WTC11 (cell line): ENCODE measurements around the gene TRDMT1. TPM values are rescaled to one million over a fixed set of nuclear protein-coding genes. Genes with fewer than 3 reads are reported as not detected.
A peak's percentile ranks its signal among the peaks of the same experiment; 100 is the strongest.

Source experiments
- ATAC-seq: fragments of 200-7000 bp; cut with Tn5 transposase; 2 replicates; pipeline ENCODE4 v1.10.0; 2021; ENCODE audit warnings: mild to moderate bottlenecking, moderate library complexity
- CTCF ChIA-PET: fragments of 300-600 bp; sonication (Branson Sonifier 250); formaldehyde crosslinking; loops from one replicate; lab custom pipeline; 2021; ENCODE audit warnings: antibody characterized with exemption; lab: Charles Lee
- POLR2A ChIA-PET: fragments of 350-600 bp; sonication (Branson Sonifier 250); formaldehyde crosslinking; loops from one replicate; lab custom pipeline; 2021; ENCODE audit warnings: antibody characterized with exemption; lab: Charles Lee
- DNase-seq: peaks from one replicate; pipeline ENCODE4 v3.0.0; 2021; ENCODE audit warnings: low spot score
- H3K27ac Mint-ChIP-seq: 2 replicates; pipeline ENCODE4 v1.8.0; 2021; ENCODE audit warnings: mixed read lengths
- H3K27me3 Mint-ChIP-seq: 2 replicates; pipeline ENCODE4 v1.8.0; 2021; ENCODE audit warnings: low read depth, mild to moderate bottlenecking, moderate library complexity, mixed read lengths
- H3K36me3 Mint-ChIP-seq: 2 replicates; pipeline ENCODE4 v1.8.0; 2021; ENCODE audit warnings: mixed read lengths
- H3K4me1 Mint-ChIP-seq: 2 replicates; pipeline ENCODE4 v1.8.0; 2022; ENCODE audit warnings: mixed read lengths
- H3K4me3 Mint-ChIP-seq: 2 replicates; pipeline ENCODE4 v1.8.0; 2021; ENCODE audit warnings: mild to moderate bottlenecking, moderate library complexity, mixed read lengths
- H3K9me3 Mint-ChIP-seq: 2 replicates; pipeline ENCODE4 v1.8.0; 2021; ENCODE audit warnings: mixed read lengths
- CREB1 ChIP-seq: sonication (generic); formaldehyde crosslinking; IDR thresholded peaks from 2 replicates; pipeline ENCODE4 v1.8.0; 2023; ENCODE audit warnings: mild to moderate bottlenecking, missing genetic modification reagents
- FOXJ3 ChIP-seq: sonication (generic); formaldehyde crosslinking; IDR thresholded peaks from 2 replicates; pipeline ENCODE4 v1.9.0; 2021; ENCODE audit warnings: missing genetic modification reagents, mild to moderate bottlenecking, borderline replicate concordance
- FOXK1 ChIP-seq: sonication (generic); formaldehyde crosslinking; IDR thresholded peaks from 2 replicates; pipeline ENCODE4 v1.8.0; 2022; ENCODE audit warnings: mild to moderate bottlenecking, moderate library complexity, missing genetic modification reagents
- HMGA2 ChIP-seq: fragments of 250-450 bp; sonication (Bioruptor Pico); IDR thresholded peaks from 2 replicates; pipeline ENCODE4 v1.4.0; 2021; ENCODE audit warnings: mild to moderate bottlenecking, moderate library complexity
- MXD4 ChIP-seq: fragments of 250-450 bp; sonication (Bioruptor Pico); IDR thresholded peaks from 2 replicates; pipeline ENCODE4 v1.8.0; 2021; ENCODE audit warnings: mild to moderate bottlenecking, moderate library complexity, borderline replicate concordance
- SMAD3 ChIP-seq: sonication (generic); formaldehyde crosslinking; IDR thresholded peaks from 2 replicates; pipeline ENCODE4 v1.8.0; 2022; ENCODE audit warnings: missing genetic modification reagents, mild to moderate bottlenecking, borderline replicate concordance
- total RNA-seq: library from RNA; stranded (reverse); gene quantifications from 3 replicates; pipeline ENCODE4 v1.2.3, GENCODE V29; 2021
- TF ChIP-seq, protein P1 (sequence below): sonication (generic); formaldehyde crosslinking; IDR thresholded peaks from 2 replicates; pipeline ENCODE4 v1.8.1; 2022; ENCODE audit warnings: missing genetic modification reagents, borderline replicate concordance
- TF ChIP-seq, protein P2 (sequence below): sonication (generic); formaldehyde crosslinking; IDR thresholded peaks from 2 replicates; pipeline ENCODE4 v1.8.1; 2023; ENCODE audit warnings: mild to moderate bottlenecking, missing genetic modification reagents
- TF ChIP-seq, protein P3 (sequence below): sonication (generic); formaldehyde crosslinking; IDR thresholded peaks from 2 replicates; pipeline ENCODE4 v1.8.0; 2022; ENCODE audit warnings: mild to moderate bottlenecking, missing genetic modification reagents
- TF ChIP-seq, protein P4 (sequence below): sonication (generic); formaldehyde crosslinking; IDR thresholded peaks from 2 replicates; pipeline ENCODE4 v1.8.0; 2023; ENCODE audit warnings: missing genetic modification reagents
- TF ChIP-seq, protein P5 (sequence below): sonication (generic); formaldehyde crosslinking; IDR thresholded peaks from 2 replicates; pipeline ENCODE4 v1.8.1; 2023; ENCODE audit warnings: mild to moderate bottlenecking, moderate library complexity, missing genetic modification reagents
- TF ChIP-seq, protein P6 (sequence below): sonication (generic); formaldehyde crosslinking; IDR thresholded peaks from 2 replicates; pipeline ENCODE4 v1.8.0; 2022; ENCODE audit warnings: missing genetic modification reagents
- TF ChIP-seq, protein P7 (sequence below): fragments of 250-450 bp; sonication (Bioruptor Pico); IDR thresholded peaks from 2 replicates; pipeline ENCODE4 v1.9.0; 2021; ENCODE audit warnings: moderate library complexity, mild to moderate bottlenecking, inconsistent platforms, borderline replicate concordance

TRDMT1 gene
- total RNA-seq, 1 experiment from 2014 or later = 11.7 TPM

DNA sequence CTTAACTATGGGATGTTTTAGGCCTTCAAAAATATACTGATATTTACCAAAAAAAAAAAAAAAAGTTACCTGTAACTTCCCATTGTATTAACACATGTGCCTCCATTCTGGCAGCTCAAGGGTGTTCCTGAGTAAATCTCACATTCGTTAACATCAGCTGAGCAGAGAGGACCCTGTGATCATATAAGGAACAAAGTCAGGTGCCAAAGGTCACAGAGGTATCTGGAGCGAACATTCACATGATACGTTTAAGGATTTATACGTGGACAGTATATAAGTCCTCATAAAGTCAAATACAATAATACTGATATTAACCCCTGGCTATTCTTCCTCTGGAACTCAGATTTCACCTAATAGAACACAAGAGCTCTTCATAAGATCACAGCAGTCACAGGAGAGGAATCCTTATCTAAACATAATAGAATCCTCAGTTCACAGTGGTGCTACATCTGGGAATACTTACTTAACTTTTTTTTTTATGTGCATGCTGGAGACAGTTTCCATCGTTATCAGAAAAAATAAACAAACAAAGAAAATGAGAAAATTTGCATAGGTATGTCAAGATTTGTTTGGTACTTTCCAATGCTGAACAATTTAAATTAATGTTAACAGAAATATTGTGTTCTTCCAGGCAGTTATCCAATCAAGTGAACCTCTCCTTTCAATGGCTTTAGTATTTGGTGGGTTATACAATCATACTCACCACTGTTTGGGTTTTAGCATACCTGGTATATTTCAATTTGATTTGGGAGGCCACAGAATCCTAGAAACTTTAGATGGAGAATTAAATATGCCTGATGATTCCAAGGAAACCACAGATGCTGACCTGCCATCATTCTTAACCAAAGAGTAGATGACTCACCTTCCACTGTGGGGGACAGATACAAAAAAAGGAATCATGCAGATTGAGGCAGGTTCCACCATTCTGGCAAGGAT, 78.5 kb downstream of the TRDMT1 start:
- peaks cover 13% of the 10 kb centered on the region for H3K4me1 Mint-ChIP-seq
- DNase-seq (no peak), ATAC-seq (no peak; the same call in 1 of the 2 replicates)
- TF ChIP-seq, protein P1, sequence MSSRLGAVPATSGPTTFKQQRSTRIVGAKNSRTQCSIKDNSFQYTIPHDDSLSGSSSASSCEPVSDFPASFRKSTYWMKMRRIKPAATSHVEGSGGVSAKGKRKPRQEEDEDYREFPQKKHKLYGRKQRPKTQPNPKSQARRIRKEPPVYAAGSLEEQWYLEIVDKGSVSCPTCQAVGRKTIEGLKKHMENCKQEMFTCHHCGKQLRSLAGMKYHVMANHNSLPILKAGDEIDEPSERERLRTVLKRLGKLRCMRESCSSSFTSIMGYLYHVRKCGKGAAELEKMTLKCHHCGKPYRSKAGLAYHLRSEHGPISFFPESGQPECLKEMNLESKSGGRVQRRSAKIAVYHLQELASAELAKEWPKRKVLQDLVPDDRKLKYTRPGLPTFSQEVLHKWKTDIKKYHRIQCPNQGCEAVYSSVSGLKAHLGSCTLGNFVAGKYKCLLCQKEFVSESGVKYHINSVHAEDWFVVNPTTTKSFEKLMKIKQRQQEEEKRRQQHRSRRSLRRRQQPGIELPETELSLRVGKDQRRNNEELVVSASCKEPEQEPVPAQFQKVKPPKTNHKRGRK (CRISPR knock-in tag) = no peak
- H3K9me3 Mint-ChIP-seq = no peaks in the 10 kb centered on the region
- peak overlapping the region; percentile 73; the same call in 1 of the 2 replicates for H3K27ac Mint-ChIP-seq
- POLR2A ChIA-PET = no interaction called here
- H3K27me3 Mint-ChIP-seq = no peaks in the 10 kb centered on the region
- H3K36me3 Mint-ChIP-seq = no peaks in the 10 kb centered on the region
- H3K4me3 Mint-ChIP-seq = no peak overlapping the region
- CTCF ChIA-PET = interaction anchor here (0.9 kb wide), 1 partner anchor 107 kb away, joined by 3 read pairs; no protein-coding TSS in a partner anchor

DNA sequence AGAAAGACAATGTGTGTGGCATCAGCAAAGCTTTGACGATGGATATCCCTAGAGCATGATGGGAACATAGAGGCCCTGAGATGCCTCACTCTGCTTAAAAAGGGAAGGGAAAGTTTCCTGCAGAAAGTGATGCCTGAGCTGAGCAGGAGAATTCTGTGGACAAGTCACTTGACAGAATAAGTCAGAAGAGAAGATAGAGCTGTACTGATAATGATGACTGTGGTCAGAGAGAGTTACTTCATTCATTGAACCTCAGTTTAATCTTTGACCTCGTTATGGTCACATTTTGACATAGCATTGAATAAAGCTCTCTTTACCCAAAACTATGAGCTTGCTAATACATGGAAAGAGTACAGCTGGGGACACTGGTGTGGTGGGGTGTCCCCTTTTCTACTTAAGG, 79.4 kb downstream of the TRDMT1 start:
- ATAC-seq (no peak), DNase-seq (no peak)
- no peak overlapping the region for H3K4me3 Mint-ChIP-seq
- no peaks in the 10 kb centered on the region for H3K27me3 Mint-ChIP-seq
- no peak overlapping the region for H3K27ac Mint-ChIP-seq
- no peaks in the 10 kb centered on the region for H3K36me3 Mint-ChIP-seq
- CTCF ChIA-PET = interaction anchor here (0.9 kb wide), 1 partner anchor 108 kb away, joined by 3 read pairs; no protein-coding TSS in a partner anchor
- TF ChIP-seq MXD4 (CRISPR knock-in tag) (no peak), CREB1 (CRISPR knock-in tag) (no peak), FOXK1 (CRISPR knock-in tag) (no peak)
- TF ChIP-seq, protein P2, sequence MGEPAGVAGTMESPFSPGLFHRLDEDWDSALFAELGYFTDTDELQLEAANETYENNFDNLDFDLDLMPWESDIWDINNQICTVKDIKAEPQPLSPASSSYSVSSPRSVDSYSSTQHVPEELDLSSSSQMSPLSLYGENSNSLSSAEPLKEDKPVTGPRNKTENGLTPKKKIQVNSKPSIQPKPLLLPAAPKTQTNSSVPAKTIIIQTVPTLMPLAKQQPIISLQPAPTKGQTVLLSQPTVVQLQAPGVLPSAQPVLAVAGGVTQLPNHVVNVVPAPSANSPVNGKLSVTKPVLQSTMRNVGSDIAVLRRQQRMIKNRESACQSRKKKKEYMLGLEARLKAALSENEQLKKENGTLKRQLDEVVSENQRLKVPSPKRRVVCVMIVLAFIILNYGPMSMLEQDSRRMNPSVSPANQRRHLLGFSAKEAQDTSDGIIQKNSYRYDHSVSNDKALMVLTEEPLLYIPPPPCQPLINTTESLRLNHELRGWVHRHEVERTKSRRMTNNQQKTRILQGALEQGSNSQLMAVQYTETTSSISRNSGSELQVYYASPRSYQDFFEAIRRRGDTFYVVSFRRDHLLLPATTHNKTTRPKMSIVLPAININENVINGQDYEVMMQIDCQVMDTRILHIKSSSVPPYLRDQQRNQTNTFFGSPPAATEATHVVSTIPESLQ (CRISPR knock-in tag) = no peak
- TF ChIP-seq, all 79 proteins: peak for 0
- Mint-ChIP-seq H3K9me3 (no peaks in the 10 kb centered on the region), H3K4me1 (peaks cover 13% of the 10 kb centered on the region)
- POLR2A ChIA-PET = no interaction called here

DNA sequence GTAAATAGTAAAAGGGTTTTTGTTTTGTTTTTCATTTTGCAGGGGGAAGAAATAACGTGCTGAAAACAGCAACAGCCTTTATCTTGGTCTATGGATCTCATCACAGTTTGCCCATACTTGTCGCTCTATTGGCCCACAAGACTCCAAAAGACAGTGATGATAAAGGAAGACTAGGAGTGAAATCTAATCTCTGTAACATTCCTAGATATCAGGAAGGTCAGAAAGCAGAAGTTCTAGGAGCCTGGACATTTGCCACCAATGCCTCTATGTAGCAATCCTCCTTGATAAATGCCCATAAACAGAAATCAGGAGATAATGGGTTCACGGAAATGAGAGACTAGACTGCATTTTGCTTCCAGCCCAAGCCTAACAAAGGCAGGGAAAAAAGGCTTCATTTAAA, 80.8 kb downstream of the TRDMT1 start:
- POLR2A ChIA-PET = no interaction called here
- H3K9me3 Mint-ChIP-seq = no peaks in the 10 kb centered on the region
- H3K27me3 Mint-ChIP-seq = no peaks in the 10 kb centered on the region
- H3K4me1 Mint-ChIP-seq = peaks cover 13% of the 10 kb centered on the region
- no peak for ATAC-seq
- no peak overlapping the region for H3K4me3 Mint-ChIP-seq
- DNase-seq = no peak
- no peak overlapping the region for H3K27ac Mint-ChIP-seq
- no peaks in the 10 kb centered on the region for H3K36me3 Mint-ChIP-seq
- CTCF ChIA-PET = no interaction called here
- TF ChIP-seq FOXJ3 (no peak), CREB1 (CRISPR knock-in tag) (no peak), HMGA2 (no peak), SMAD3 (CRISPR knock-in tag) (no peak)
- TF ChIP-seq, protein P3, sequence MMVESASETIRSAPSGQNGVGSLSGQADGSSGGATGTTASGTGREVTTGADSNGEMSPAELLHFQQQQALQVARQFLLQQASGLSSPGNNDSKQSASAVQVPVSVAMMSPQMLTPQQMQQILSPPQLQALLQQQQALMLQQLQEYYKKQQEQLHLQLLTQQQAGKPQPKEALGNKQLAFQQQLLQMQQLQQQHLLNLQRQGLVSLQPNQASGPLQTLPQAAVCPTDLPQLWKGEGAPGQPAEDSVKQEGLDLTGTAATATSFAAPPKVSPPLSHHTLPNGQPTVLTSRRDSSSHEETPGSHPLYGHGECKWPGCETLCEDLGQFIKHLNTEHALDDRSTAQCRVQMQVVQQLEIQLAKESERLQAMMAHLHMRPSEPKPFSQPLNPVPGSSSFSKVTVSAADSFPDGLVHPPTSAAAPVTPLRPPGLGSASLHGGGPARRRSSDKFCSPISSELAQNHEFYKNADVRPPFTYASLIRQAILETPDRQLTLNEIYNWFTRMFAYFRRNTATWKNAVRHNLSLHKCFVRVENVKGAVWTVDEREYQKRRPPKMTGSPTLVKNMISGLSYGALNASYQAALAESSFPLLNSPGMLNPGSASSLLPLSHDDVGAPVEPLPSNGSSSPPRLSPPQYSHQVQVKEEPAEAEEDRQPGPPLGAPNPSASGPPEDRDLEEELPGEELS (CRISPR knock-in tag) = no peak
- TF ChIP-seq, protein P4, sequence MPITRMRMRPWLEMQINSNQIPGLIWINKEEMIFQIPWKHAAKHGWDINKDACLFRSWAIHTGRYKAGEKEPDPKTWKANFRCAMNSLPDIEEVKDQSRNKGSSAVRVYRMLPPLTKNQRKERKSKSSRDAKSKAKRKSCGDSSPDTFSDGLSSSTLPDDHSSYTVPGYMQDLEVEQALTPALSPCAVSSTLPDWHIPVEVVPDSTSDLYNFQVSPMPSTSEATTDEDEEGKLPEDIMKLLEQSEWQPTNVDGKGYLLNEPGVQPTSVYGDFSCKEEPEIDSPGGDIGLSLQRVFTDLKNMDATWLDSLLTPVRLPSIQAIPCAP (CRISPR knock-in tag) = no peak
- TF ChIP-seq, protein P5, sequence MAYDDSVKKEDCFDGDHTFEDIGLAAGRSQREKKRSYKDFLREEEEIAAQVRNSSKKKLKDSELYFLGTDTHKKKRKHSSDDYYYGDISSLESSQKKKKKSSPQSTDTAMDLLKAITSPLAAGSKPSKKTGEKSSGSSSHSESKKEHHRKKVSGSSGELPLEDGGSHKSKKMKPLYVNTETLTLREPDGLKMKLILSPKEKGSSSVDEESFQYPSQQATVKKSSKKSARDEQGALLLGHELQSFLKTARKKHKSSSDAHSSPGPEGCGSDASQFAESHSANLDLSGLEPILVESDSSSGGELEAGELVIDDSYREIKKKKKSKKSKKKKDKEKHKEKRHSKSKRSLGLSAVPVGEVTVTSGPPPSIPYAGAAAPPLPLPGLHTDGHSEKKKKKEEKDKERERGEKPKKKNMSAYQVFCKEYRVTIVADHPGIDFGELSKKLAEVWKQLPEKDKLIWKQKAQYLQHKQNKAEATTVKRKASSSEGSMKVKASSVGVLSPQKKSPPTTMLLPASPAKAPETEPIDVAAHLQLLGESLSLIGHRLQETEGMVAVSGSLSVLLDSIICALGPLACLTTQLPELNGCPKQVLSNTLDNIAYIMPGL (CRISPR knock-in tag) = no peak
- TF ChIP-seq, protein P6, sequence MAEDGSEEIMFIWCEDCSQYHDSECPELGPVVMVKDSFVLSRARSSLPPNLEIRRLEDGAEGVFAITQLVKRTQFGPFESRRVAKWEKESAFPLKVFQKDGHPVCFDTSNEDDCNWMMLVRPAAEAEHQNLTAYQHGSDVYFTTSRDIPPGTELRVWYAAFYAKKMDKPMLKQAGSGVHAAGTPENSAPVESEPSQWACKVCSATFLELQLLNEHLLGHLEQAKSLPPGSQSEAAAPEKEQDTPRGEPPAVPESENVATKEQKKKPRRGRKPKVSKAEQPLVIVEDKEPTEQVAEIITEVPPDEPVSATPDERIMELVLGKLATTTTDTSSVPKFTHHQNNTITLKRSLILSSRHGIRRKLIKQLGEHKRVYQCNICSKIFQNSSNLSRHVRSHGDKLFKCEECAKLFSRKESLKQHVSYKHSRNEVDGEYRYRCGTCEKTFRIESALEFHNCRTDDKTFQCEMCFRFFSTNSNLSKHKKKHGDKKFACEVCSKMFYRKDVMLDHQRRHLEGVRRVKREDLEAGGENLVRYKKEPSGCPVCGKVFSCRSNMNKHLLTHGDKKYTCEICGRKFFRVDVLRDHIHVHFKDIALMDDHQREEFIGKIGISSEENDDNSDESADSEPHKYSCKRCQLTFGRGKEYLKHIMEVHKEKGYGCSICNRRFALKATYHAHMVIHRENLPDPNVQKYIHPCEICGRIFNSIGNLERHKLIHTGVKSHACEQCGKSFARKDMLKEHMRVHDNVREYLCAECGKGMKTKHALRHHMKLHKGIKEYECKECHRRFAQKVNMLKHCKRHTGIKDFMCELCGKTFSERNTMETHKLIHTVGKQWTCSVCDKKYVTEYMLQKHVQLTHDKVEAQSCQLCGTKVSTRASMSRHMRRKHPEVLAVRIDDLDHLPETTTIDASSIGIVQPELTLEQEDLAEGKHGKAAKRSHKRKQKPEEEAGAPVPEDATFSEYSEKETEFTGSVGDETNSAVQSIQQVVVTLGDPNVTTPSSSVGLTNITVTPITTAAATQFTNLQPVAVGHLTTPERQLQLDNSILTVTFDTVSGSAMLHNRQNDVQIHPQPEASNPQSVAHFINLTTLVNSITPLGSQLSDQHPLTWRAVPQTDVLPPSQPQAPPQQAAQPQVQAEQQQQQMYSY (CRISPR knock-in tag) = no peak
- TF ChIP-seq, protein P1 (CRISPR knock-in tag) = no peak
- TF ChIP-seq, protein P7, sequence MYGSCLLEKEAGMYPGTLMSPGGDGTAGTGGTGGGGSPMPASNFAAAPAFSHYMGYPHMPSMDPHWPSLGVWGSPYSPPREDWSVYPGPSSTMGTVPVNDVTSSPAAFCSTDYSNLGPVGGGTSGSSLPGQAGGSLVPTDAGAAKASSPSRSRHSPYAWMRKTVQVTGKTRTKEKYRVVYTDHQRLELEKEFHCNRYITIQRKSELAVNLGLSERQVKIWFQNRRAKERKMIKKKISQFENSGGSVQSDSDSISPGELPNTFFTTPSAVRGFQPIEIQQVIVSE (CRISPR knock-in tag) = no peak
